Natural killer cell (primary cell): Measurements from ENCODE around the gene ROPN1B. TPM values are rescaled to one million over a fixed set of nuclear protein-coding genes. Genes with fewer than 3 reads are reported as not detected.
"Not testable (repeated sequence)": the region's sequence is repeated elsewhere in the genome, so short reads cannot be mapped to it uniquely, and the experiment has no call there.

Source experiments
- ATAC-seq, 3 donors: fragments of 150-1000 bp in 2 of 3; fragments of 200-7000 bp in 1 of 3; cut with Tn5 transposase; 1 replicate in 1 of 3; 2 replicates in 2 of 3; pipeline ENCODE4 v1.10.0; 2021; ENCODE audit warnings: mild to moderate bottlenecking in 2 of 3, moderate library complexity in 2 of 3
- DNase-seq, 2 donors: peaks; one replicate each; pipeline versions ENCODE4 v3.0.0 to v3.0.0-alpha.2; 2013 to 2021; ENCODE audit warnings: mixed read lengths in 1 of 2
- H3K27ac ChIP-seq: one replicate; pipeline ENCODE4 v1.5.1; 2013; ENCODE audit warnings: mild to moderate bottlenecking, low read length
- H3K27me3 ChIP-seq: one replicate; pipeline ENCODE4 v1.6.1; 2013; ENCODE audit warnings: low read length; ENCODE audit not compliant: control insufficient read depth, insufficient read depth
- H3K36me3 ChIP-seq: one replicate; pipeline ENCODE4 v1.6.1; 2013; ENCODE audit warnings: low read length; ENCODE audit not compliant: control insufficient read depth, insufficient read depth
- H3K4me1 ChIP-seq: one replicate; pipeline ENCODE4 v1.6.1; 2013; ENCODE audit warnings: low read length; ENCODE audit not compliant: control insufficient read depth, insufficient read depth
- H3K4me3 ChIP-seq: one replicate; pipeline ENCODE4 v1.5.1; 2013; ENCODE audit warnings: low read length
- H3K9me3 ChIP-seq: one replicate; pipeline ENCODE4 v1.6.1; 2013; ENCODE audit warnings: low read length; ENCODE audit not compliant: control insufficient read depth, insufficient read depth
- H3K27ac Mint-ChIP-seq, 2 donors: one replicate each; pipeline ENCODE4 v1.8.0; 2022; ENCODE audit warnings: mild to moderate bottlenecking in 2 of 2, mixed read lengths in 2 of 2, moderate library complexity in 1 of 2
- H3K27me3 Mint-ChIP-seq, 2 donors: one replicate each; pipeline ENCODE4 v1.8.0; 2022; ENCODE audit warnings: low read depth in 2 of 2, mixed read lengths in 2 of 2
- H3K36me3 Mint-ChIP-seq: one replicate; pipeline ENCODE4 v1.8.0; 2022; ENCODE audit warnings: mixed read lengths
- H3K4me1 Mint-ChIP-seq, 2 donors: one replicate each; pipeline ENCODE4 v1.8.0; 2022; ENCODE audit warnings: mixed read lengths in 2 of 2
- H3K4me3 Mint-ChIP-seq: one replicate; pipeline ENCODE4 v1.8.0; 2022; ENCODE audit warnings: mild to moderate bottlenecking, moderate library complexity, mixed read lengths
- H3K9me3 Mint-ChIP-seq, 2 donors: one replicate each; pipeline ENCODE4 v1.8.0; 2022; ENCODE audit warnings: mixed read lengths in 2 of 2
- WGBS: methylation state at CpG from one replicate; pipeline ENCODE4 v1.1.7; 2013; ENCODE audit warnings: missing lambda C conversion rate; ENCODE audit not compliant: insufficient coverage; 5-methylcytosine and 5-hydroxymethylcytosine counted together
- intact Hi-C: fragments of 100-400 bp; cut with micrococcal nuclease; formaldehyde crosslinking; loops from one replicate; pipeline ENCODE4 v1.14.2; 2022
- total RNA-seq, 4 donors: library from RNA; stranded (reverse); fragments of 120-200 nt in 1 of 4; gene quantifications; one replicate each; pipeline versions ENCODE4 v1.2.3 to v1.2.4, GENCODE V29; 2013 to 2022
- TF ChIP-seq, protein P1 (sequence below): fragments of 200-600 bp; IDR thresholded peaks from one replicate; pipeline ENCODE4 v1.8.0; 2022; ENCODE audit warnings: antibody characterized with exemption

Gene ROPN1B
- total RNA-seq, 3 donors from 2014 or later (not counting 1 experiment from before 2014, with no cell fraction given) = not detected

DNA sequence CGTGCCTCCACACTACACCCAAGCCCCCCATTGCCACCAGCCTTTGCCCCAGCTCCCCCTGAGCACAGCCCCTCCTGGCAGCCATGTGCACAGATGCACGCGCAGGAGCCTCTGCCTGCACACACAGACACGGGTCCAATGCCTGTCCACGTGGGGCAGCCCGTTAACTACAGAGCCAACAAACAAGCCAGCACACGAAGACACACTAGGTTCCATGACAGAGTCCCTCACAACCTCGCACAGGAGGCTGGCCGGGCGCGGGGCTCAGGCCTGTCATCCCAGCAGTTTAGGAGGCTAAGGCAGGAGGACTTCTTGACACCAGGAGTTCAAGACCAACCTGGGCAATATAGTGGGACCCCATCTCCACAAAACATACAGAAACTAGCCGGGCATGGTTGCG lies 43.3 kb upstream of the ROPN1B start:
- DNase-seq, intact Hi-C loops: not testable (repeated sequence)

DNA sequence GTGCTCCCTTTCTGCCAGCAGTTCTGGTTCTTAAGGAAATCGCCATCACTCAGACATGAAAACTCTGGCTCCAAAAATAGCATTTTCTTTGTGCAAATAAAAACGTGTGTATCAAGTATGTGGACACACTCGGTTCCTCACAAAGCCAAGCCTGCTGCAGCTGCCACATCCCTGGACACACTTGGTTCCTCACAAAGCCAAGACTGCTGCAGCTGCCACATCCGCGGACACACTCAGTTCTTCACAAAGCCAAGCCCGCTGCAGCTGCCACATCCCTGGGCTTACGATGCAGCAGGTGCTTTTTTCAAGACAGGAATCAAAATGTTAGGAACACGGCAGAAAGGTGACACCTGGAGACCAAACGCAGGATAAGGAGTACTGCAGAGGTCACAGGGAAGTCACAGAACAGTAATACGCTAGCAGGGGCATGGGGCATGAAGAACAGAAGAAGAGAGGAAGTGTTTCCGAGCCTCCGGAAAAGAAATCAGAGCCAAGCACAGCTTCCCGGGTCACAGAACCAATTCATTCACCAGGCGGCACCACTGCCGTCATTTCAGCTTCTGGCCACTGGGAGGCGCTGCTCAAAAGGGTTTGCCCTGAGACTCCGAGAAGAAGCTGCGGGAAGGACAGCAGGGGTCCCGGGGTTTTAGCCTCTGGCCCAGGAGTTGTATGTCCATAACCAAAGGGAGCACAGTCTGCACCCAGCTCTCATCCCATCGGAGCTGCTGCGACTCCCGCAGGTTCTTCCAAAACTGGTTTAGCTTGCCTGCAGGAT lies 40.0 kb upstream of the ROPN1B start:
- H3K9me3 Mint-ChIP-seq, H3K4me3 Mint-ChIP-seq, H3K36me3 Mint-ChIP-seq, H3K27ac Mint-ChIP-seq, H3K36me3 ChIP-seq, intact Hi-C loops, H3K4me3 ChIP-seq, H3K27ac ChIP-seq, H3K27me3 ChIP-seq, H3K9me3 ChIP-seq, ATAC-seq, H3K27me3 Mint-ChIP-seq: not testable (repeated sequence)
- H3K4me1 Mint-ChIP-seq = peaks cover 18 to 20% of the 10 kb centered on the region in 2 donors
- TF ChIP-seq, protein P1, sequence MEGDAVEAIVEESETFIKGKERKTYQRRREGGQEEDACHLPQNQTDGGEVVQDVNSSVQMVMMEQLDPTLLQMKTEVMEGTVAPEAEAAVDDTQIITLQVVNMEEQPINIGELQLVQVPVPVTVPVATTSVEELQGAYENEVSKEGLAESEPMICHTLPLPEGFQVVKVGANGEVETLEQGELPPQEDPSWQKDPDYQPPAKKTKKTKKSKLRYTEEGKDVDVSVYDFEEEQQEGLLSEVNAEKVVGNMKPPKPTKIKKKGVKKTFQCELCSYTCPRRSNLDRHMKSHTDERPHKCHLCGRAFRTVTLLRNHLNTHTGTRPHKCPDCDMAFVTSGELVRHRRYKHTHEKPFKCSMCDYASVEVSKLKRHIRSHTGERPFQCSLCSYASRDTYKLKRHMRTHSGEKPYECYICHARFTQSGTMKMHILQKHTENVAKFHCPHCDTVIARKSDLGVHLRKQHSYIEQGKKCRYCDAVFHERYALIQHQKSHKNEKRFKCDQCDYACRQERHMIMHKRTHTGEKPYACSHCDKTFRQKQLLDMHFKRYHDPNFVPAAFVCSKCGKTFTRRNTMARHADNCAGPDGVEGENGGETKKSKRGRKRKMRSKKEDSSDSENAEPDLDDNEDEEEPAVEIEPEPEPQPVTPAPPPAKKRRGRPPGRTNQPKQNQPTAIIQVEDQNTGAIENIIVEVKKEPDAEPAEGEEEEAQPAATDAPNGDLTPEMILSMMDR = peak; percentile 76
- peak; percentile 70 to 73 for DNase-seq
- peaks cover 16% of the 10 kb centered on the region for H3K4me1 ChIP-seq
- WGBS = 51% methylated on average over 22 of the region's 22 CpGs

More for the DNA sequence above, 43.3 kb upstream of the ROPN1B start:
- not testable (repeated sequence) for H3K36me3 ChIP-seq, H3K4me1 ChIP-seq, H3K36me3 Mint-ChIP-seq, ATAC-seq, H3K9me3 ChIP-seq, H3K4me3 Mint-ChIP-seq, H3K27ac ChIP-seq, H3K27me3 ChIP-seq, H3K27me3 Mint-ChIP-seq, H3K4me3 ChIP-seq, H3K27ac Mint-ChIP-seq, H3K9me3 Mint-ChIP-seq
- peaks cover 9 to 12% of the 10 kb centered on the region in 2 donors for H3K4me1 Mint-ChIP-seq
- 95% methylated on average over 11 of the region's 13 CpGs for WGBS

DNA sequence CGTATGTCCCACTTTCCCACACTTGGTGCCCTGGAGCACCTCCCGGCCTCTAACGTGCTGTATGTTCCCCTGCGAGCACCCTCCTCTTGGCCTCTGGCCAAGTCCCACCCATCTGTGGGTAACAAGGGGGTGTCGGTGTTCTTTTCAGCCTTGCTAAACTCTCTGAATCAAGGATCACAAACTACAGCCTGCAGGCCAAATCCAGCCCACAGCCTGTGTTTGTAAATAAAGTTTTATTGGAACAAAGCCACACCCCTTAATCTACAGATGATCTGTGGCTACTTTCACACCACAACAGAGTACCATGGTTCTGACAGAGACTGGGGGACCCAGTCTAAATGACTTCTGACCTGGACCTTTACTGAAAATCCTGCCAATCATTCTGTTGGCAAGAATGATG lies 39.2 kb upstream of the ROPN1B start:
- H3K27me3 Mint-ChIP-seq, H3K27me3 ChIP-seq: not testable (repeated sequence)

DNA sequence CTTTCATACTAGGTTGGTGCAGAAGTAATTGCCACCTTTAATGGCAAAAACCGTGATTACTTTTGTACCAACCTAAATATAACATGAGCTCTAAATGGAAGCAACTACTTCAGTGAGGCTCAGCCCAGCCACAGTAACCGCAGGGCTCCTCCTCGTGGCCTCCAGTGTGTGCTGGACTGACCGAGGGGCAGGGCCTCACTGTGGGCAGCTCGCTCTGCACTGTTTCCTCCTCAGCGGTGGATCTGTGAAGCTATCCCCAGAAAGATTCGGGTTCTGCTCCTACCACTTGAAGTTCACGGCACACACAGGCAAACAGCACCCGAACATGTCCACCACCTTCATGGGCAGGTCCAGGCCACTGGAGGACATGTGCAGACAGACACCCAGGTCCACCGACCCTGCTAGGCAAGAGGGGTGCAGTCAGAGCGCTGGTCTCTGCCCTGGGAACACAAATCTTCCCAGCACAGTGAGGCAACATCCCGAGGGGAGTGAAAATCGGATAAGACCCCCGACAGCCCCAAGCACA lies 37.6 kb upstream of the ROPN1B start:
- 68% methylated on average over 6 of the region's 14 CpGs for WGBS
- DNase-seq, H3K36me3 ChIP-seq, intact Hi-C loops, H3K9me3 Mint-ChIP-seq, H3K27me3 ChIP-seq, H3K27ac Mint-ChIP-seq, H3K27me3 Mint-ChIP-seq, H3K27ac ChIP-seq, H3K36me3 Mint-ChIP-seq, H3K4me3 ChIP-seq, ATAC-seq, H3K9me3 ChIP-seq: not testable (repeated sequence)
- Mint-ChIP-seq H3K4me3 (peak overlapping the region; percentile 17), H3K4me1 (peaks cover 18 to 20% of the 10 kb centered on the region in 2 donors)
- H3K4me1 ChIP-seq = peaks cover 16% of the 10 kb centered on the region

More for the DNA sequence above, 39.2 kb upstream of the ROPN1B start:
- WGBS = 56% methylated on average over 4 of the region's 5 CpGs
- ATAC-seq, DNase-seq, H3K4me3 ChIP-seq, intact Hi-C loops, H3K36me3 Mint-ChIP-seq, H3K27ac ChIP-seq, H3K36me3 ChIP-seq, H3K9me3 ChIP-seq, H3K4me3 Mint-ChIP-seq, H3K27ac Mint-ChIP-seq, H3K9me3 Mint-ChIP-seq: not testable (repeated sequence)
- H3K4me1 ChIP-seq = peaks cover 16% of the 10 kb centered on the region
- H3K4me1 Mint-ChIP-seq = peaks cover 18 to 20% of the 10 kb centered on the region in 2 donors

DNA sequence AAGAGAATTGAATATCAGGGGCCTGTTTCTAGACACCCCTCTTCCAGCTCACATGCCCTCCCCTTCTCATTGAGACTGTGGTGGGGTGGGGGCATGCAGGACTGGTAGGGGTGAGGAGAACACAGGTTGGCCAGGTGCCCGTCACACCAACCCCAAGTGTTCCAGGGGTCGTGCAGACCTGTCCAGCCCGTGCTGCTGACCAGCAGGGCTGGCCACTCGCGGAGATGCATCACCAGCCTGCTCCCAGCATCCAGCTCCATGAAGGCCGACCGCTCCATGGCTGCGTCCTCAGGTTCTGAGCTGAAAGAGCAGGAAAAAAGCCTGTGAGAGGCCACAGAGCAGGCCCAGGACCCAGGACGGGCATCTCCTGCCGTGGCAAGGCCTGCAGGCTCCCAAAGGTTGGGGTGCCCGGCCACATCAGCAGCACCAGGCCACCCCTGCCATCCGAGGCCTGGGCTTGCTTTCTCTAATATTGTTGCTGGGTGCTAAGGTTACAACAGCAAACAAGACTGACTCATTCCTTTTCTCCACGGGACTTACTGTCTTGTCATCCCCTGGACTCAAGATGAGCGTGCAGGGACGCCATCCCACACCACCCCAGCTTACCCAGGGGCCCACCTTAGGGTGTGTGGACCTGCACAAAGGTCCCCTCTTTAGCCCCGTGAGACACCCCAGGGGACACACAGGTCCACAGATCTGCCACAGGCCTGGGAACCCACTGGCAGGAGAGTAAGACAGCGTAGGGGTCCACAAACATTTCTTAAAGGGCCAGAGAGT lies 35.4 kb upstream of the ROPN1B start:
- peaks cover 7 to 12% of the 10 kb centered on the region in 2 donors for H3K27me3 Mint-ChIP-seq
- H3K4me3 Mint-ChIP-seq, DNase-seq, H3K9me3 ChIP-seq, intact Hi-C loops, ATAC-seq, H3K27ac Mint-ChIP-seq, H3K4me3 ChIP-seq, H3K27ac ChIP-seq, H3K9me3 Mint-ChIP-seq, H3K36me3 ChIP-seq, H3K36me3 Mint-ChIP-seq, H3K27me3 ChIP-seq: not testable (repeated sequence)
- H3K4me1 ChIP-seq = peaks cover 16% of the 10 kb centered on the region
- 86% methylated on average over 13 of the region's 17 CpGs for WGBS
- H3K4me1 Mint-ChIP-seq = peaks cover 18 to 20% of the 10 kb centered on the region in 2 donors

DNA sequence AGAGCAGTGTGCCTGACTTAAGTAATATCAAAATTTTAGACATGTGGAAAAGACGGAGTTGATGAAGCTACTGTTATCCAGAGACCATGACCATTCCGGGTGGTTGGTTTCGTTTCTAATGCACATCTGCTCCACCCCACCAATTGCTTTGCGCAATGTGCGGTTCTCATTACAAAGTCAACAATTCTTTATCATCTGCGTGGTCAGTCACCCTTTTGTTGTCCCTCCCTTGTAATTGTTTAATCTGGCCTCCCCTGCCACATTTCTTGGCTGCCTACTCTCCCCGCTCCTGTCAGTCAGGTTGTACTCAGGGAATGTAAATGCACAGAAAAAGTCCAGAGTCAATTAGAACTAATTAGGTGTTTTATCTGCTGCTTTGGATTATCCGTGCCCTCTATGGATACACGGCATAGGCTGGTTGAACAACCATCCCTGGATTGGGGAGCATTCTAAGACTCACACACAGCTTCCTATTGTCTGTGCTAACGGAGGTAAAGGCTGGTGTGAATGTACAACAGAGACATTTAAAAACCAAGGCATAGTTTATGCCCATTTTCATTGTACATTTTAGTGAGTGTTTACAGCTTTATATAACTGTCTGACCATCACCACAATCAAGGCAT lies 33.6 kb upstream of the ROPN1B start:
- H3K27me3 ChIP-seq, H3K4me3 ChIP-seq, H3K36me3 Mint-ChIP-seq, H3K27ac ChIP-seq, H3K9me3 ChIP-seq, H3K36me3 ChIP-seq, H3K9me3 Mint-ChIP-seq, H3K27ac Mint-ChIP-seq, intact Hi-C loops, DNase-seq, H3K4me3 Mint-ChIP-seq: not testable (repeated sequence)
- peaks cover 4 to 12% of the 10 kb centered on the region in 2 donors for H3K27me3 Mint-ChIP-seq
- peak in 1 of 3 donors; percentile 56 for ATAC-seq
- H3K4me1 Mint-ChIP-seq = peaks cover 8 to 12% of the 10 kb centered on the region in 2 donors
- peaks cover 12% of the 10 kb centered on the region for H3K4me1 ChIP-seq
- WGBS = 97% methylated on average over 10 of the region's 10 CpGs
